Dermis blood vessel endothelial cell (primary cell): ENCODE data around the gene FAM162A. TPM values are rescaled to one million over a fixed set of nuclear protein-coding genes. Genes with fewer than 3 reads are reported as not detected.
A peak's percentile ranks its signal among the peaks of the same experiment; 100 is the strongest.
"Not testable (repeated sequence)": the region's sequence is repeated elsewhere in the genome, so short reads cannot be mapped to it uniquely, and the experiment has no call there.

Experiments
- DNase-seq: peaks from one replicate; pipeline ENCODE4 v3.0.0; 2010
- total RNA-seq: library from RNA; depleted of rRNA; stranded (reverse); fragments of >200 nt; gene quantifications from 2 replicates; pipeline ENCODE4 v1.2.3, GENCODE V29; 2014

FAM162A gene
- total RNA-seq, 1 donor from 2014 or later = 5.3 TPM

DNA sequence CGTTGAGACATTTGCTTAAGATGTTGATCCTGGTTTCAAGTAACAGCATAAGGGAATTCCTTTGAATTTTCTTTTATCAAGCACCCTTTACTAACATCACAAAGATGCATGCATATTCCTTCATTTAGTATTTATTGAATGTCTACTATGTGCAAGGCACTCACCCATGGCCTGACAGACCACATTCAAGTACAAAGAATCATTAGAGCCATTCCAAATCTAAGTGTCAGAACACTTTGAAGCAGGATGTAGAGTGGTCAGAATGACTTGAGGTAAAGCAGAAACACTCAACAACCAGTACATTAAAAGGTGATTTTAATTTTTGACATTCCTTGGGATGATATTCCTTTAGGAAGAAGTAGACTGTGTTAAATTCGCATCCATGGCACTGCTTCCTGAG lies 37.9 kb downstream of the FAM162A start:
- DNase-seq = no peak

DNA sequence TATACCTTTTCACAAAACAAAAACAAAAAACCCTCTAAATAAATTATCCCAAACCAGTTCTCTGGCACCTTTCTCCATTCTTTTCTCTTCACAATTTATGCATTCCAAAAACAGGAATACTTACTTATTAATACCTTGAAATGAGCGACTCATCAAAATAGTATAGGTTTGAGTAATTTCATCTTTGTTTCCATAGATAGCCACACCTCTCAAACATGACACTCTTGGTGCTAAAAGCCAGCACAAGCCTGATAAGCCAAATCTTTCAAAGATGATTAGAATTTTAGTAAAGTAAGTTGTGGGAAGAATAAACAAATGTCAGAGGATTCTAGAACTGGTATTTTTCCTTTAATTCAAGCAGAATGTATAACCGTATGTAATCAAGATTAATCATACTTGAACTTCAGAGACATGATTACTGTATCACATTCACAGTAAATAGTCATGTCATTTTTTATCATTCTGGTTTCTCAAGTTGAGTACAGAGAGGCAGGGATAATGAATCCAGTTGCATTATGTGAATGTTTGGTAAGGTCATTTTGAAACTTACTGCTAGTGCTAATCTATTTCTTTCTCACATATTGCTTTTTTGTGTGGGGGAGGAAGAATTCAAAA lies 44.0 kb downstream of the FAM162A start:
- DNase-seq = no peak

- no peak for DNase-seq
These were observed 46.4 kb downstream of the FAM162A start for GRCh38 chr3:122430371-122430770.

DNA sequence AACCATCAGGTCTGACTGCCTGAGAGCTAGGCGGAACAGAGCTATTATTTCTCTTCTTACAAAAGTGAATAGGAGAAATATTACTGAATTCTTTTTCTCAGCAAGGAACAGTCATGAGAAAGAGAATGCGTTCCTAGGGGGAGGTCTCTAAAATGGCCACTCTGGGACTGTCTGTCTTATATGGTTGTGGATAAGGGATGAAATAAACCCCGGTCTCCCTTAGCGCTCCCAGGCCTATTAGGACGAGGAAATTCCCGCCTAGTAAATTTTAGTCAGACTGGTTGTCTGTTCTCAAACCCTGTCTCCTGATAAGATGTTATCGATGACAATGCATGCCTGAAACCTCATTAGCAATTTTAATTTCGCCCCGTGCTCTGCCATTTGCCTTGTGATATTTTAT lies 52.0 kb downstream of the FAM162A start:
- no peak for DNase-seq

GRCh38 chr3:122443090-122443489 lies 59.1 kb downstream of the FAM162A start:
- DNase-seq = no peak

DNA sequence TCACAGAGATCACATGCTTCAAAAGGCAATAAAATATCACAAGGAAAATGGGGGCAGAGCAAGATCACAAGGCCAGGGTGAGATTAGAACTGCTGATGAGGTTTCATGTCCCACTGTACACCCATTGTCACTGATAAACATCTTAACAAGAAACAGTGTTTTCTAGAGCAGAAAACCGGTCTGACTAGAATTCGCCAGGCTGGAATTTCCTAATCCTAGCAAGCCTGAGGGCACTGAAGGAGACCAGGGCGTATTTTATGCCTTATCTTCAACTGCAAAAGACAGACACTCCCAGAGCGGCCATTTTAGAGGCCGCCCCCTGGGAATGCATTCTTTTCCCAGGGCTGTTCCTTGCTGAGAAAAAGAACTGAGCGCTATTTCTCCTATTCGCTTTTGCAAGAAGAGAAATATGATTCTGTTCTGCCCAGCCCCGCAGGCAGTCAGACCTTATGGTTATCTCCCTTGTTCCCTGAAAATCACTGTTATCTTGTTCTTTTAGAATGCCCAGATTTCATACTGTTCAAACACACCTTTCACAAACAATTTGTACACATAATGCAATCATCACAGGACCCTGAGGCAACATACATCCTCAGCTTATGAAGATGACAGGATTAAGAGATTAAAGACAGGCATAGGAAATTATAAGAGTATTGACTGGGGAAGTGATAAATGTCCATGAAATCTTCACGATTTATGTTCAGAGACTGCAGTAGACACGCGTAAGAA lies 59.9 kb downstream of the FAM162A start:
- not testable (repeated sequence) for DNase-seq

DNA sequence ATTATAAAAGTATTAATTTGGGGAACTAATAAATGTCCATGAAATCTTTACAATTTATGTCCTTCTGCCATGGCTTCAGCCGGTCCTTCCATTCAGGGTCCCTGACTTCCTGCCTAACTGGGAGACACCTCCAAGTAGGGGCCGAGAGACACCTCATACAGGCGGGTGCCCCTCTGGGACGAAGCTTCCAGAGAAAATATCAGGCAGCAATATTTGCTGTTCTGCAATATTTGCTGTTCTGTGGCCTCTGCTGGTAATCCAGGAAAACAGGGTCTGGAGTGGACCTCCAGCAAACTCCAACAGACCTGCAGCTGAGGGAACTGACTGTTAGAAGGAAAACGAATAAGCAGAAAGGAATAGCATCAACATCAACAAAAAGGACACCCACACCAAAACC lies 60.5 kb downstream of the FAM162A start:
- DNase-seq = not testable (repeated sequence)

GRCh38 chr3:122448218-122448617 lies 64.2 kb downstream of the FAM162A start:
- DNase-seq = not testable (repeated sequence)

- no peak for DNase-seq
These were observed 67.4 kb downstream of the FAM162A start for GRCh38 chr3:122451371-122451770.

GRCh38 chr3:122456074-122456473 lies 72.1 kb downstream of the FAM162A start:
- DNase-seq = no peak

DNA sequence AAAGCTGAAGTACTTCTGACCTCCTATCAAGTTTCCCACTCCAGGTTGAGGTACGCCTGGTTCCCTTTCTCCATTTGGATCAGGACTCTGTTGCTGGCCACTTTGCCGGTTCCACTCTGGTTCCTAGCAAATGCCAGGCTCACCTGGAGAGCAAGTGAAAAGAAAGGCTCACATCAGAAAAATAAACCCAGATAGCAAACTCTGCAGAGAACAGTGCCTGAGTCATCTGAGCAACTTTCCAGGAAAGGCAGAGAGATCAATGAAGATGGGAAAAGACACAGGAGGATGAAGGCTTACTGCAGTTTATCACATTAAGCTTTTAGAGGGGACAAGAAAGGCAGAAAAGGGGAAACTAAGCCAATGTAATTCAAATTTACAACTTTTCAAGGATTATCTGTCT lies 73.7 kb downstream of the FAM162A start:
- DNase-seq = no peak

DNA sequence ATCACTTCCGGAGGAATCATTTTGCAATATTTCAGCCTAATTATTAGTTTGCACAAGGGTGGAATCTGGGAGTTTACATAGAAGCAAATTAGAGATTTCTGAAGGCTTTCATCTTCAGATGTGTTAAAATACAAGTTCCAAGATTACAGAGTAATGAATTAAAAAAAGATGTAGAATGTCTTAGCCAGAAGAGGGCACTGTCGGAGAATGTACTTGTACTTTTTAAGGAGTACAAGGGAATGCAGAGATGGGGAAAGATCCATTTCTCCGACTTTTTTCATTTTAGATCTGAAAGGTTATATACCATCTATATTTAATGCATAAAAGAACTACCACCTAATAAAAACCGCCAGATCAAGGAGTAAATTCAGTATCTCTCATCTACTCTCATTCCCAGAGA lies 75.0 kb downstream of the FAM162A start:
- DNase-seq = peak; percentile 72

- DNase-seq = no peak
These were observed 77.8 kb downstream of the FAM162A start for GRCh38 chr3:122461806-122462205.

Other genes with a start within 250 kb of the FAM162A start
- gene CASR, start 200.5 kb upstream of the FAM162A start, total RNA-seq = not detected in 2 replicates
- not detected in 2 replicates for gene CSTA, start 58.9 kb upstream of the FAM162A start, total RNA-seq
- 30.6 and 36.8 TPM in 2 replicates for gene MIX23, start 951 bp upstream of the FAM162A start, total RNA-seq
- 4.6 and 4.8 TPM in 2 replicates for gene WDR5B, start 31.9 kb downstream of the FAM162A start, total RNA-seq
- gene KPNA1, start 130.8 kb downstream of the FAM162A start, total RNA-seq = 36.4 and 63.3 TPM in 2 replicates
- gene PARP9, start 180.1 kb downstream of the FAM162A start, total RNA-seq = 23.0 and 23.4 TPM in 2 replicates
- 23.8 and 36.4 TPM in 2 replicates for gene DTX3L, start 180.2 kb downstream of the FAM162A start, total RNA-seq
- 0.17 and 0.47 TPM in 2 replicates for gene PARP15, start 193.5 kb downstream of the FAM162A start, total RNA-seq